Endometrium (tissue), 2 donors: ENCODE results near the gene PSPN.

Experiments
- FAIRE-seq: peaks from 2 replicates; lab custom pipeline; 2012; peaks lifted over from hg19 to GRCh38; lab: Jason Lieb, UNC
- donor health status: control.
- donor health status: control.

PSPN gene

GRCh38 chr19:6325614-6326013 lies 50.1 kb downstream of the PSPN start:
- no peak for FAIRE-seq
